Peyer's patch (tissue), 4 donors: ENCODE data around the gene ITGA3. TPM values are rescaled to one million over a fixed set of nuclear protein-coding genes. Genes with fewer than 3 reads are reported as not detected.

ENCODE experiments used
- DNase-seq, 3 donors: peaks; one replicate each; pipeline ENCODE4 v3.0.0-alpha.2; 2017 to 2019
- H3K27ac ChIP-seq, 4 donors: fragments of 200-600 bp; sonication (generic); one replicate each; pipeline ENCODE4 v1.5.1; 2016 to 2019
- H3K27me3 ChIP-seq, 2 donors: fragments of 200-600 bp; sonication (generic); one replicate each; pipeline ENCODE4 v1.5.1; 2019
- H3K36me3 ChIP-seq, 3 donors: fragments of 200-600 bp; sonication (generic); one replicate each; pipeline ENCODE4 v1.5.1; 2016 to 2019
- H3K4me1 ChIP-seq, 4 donors: fragments of 200-600 bp; sonication (generic); one replicate each; pipeline ENCODE4 v1.5.1; 2016 to 2019
- H3K4me3 ChIP-seq, 4 donors: fragments of 200-600 bp; sonication (generic); 1 replicate in 3 of 4; 2 replicates in 1 of 4; pipeline ENCODE4 v1.5.1; 2016 to 2019; ENCODE audit warnings: mild to moderate bottlenecking in 1 of 4
- H3K9me3 ChIP-seq, 4 donors: fragments of 200-600 bp; sonication (generic); one replicate each; pipeline ENCODE4 v1.5.1; 2016 to 2019; ENCODE audit warnings: mild to moderate bottlenecking in 1 of 4
- POLR2A ChIP-seq, 2 donors: fragments of 450-650 bp; IDR thresholded peaks; one replicate each; pipeline ENCODE4 v1.5.1; 2017; ENCODE audit warnings: antibody characterized with exemption in 2 of 2, mild to moderate bottlenecking in 2 of 2, moderate library complexity in 2 of 2
- total RNA-seq, 4 donors: library from RNA; depleted of rRNA; stranded (reverse); fragments of >200 nt; gene quantifications; one replicate each; pipeline ENCODE4 v1.1.0, GENCODE V29; 2016
- TF ChIP-seq, protein P1 (sequence below), 6 experiments: fragments of 450-650 bp in 4 of 6; fragments of 200-600 bp in 2 of 6; sonication (generic) in 1 of 6; IDR thresholded peaks; one replicate each; pipeline ENCODE4 v1.5.1; 2017 to 2019; ENCODE audit warnings: antibody characterized with exemption in 6 of 6, mild to moderate bottlenecking in 3 of 6, moderate library complexity in 1 of 6

The ITGA3 gene
- total RNA-seq, 4 donors from 2014 or later = 71.0 to 285 (median 247) TPM

- TF ChIP-seq, protein P1, sequence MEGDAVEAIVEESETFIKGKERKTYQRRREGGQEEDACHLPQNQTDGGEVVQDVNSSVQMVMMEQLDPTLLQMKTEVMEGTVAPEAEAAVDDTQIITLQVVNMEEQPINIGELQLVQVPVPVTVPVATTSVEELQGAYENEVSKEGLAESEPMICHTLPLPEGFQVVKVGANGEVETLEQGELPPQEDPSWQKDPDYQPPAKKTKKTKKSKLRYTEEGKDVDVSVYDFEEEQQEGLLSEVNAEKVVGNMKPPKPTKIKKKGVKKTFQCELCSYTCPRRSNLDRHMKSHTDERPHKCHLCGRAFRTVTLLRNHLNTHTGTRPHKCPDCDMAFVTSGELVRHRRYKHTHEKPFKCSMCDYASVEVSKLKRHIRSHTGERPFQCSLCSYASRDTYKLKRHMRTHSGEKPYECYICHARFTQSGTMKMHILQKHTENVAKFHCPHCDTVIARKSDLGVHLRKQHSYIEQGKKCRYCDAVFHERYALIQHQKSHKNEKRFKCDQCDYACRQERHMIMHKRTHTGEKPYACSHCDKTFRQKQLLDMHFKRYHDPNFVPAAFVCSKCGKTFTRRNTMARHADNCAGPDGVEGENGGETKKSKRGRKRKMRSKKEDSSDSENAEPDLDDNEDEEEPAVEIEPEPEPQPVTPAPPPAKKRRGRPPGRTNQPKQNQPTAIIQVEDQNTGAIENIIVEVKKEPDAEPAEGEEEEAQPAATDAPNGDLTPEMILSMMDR (IDR thresholded peaks at IDR 0.05) = no peak
- TF ChIP-seq POLR2A (IDR thresholded peaks at IDR 0.05) = no peak
- peak in 1 of 3 donors; percentile 48 for DNase-seq
- Histone ChIP-seq H3K4me3 (no peak overlapping the region), H3K27me3 (no peaks in the 10 kb centered on the region), H3K9me3 (no peaks in the 10 kb centered on the region), H3K36me3 (peaks cover 0 to 40% (median 0%) of the 10 kb centered on the region in 3 donors), H3K27ac (no peak overlapping the region), H3K4me1 (no peaks in the 10 kb centered on the region)
Observed at GRCh38 chr17:50087912-50088405, 32.0 kb downstream of the ITGA3 start.

DNA sequence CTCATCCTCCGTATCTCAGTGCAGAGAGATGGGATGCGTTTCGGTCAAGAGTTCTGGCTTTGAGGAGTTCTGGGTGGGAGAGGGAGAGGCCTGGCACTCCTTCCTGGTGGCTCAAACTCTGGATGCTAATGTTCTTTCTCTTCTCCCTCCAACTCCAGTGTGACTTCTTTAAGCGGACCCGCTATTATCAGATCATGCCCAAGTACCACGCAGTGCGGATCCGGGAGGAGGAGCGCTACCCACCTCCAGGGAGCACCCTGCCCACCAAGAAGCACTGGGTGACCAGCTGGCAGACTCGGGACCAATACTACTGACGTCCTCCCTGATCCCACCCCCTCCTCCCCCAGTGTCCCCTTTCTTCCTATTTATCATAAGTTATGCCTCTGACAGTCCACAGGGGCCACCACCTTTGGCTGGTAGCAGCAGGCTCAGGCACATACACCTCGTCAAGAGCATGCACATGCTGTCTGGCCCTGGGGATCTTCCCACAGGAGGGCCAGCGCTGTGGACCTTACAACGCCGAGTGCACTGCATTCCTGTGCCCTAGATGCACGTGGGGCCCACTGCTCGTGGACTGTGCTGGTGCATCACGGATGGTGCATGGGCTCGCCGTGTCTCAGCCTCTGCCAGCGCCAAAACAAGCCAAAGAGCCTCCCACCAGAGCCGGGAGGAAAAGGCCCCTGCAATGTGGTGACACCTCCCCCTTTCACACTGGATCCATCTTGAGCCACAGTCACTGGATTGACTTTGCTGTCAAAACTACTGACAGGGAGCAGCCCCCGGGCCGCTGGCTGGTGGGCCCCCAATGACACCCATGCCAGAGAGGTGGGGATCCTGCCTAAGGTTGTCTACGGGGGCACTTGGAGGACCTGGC, 33.3 kb downstream of the ITGA3 start:
- no peak for TF ChIP-seq POLR2A (IDR thresholded peaks at IDR 0.05)
- TF ChIP-seq, protein P1 (IDR thresholded peaks at IDR 0.05) = no peak
- Histone ChIP-seq H3K36me3 (peaks cover 0 to 32% (median 0%) of the 10 kb centered on the region in 3 donors), H3K27ac (no peak overlapping the region), H3K4me3 (no peak overlapping the region), H3K4me1 (no peaks in the 10 kb centered on the region), H3K27me3 (no peaks in the 10 kb centered on the region), H3K9me3 (no peaks in the 10 kb centered on the region)
- peak in 1 of 3 donors; percentile 39 for DNase-seq

DNA sequence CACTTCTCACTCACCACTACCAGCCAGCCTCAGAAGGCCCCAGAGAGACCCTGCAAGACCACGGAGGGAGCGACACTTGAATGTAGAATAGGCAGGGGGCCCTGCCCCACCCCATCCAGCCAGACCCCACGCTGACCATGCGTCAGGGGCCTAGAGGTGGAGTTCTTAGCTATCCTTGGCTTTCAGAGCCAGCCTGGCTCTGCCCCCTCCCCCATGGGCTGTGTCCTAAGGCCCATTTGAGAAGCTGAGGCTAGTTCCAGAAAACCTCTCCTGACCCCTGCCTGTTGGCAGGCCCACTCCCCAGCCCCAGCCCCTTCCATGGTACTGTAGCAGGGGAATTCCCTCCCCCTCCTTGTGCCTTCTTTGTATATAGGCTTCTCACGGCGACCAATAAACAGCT, 34.2 kb downstream of the ITGA3 start:
- no peaks in the 10 kb centered on the region for H3K9me3 ChIP-seq
- peaks cover 0 to 32% (median 0%) of the 10 kb centered on the region in 3 donors for H3K36me3 ChIP-seq

DNA sequence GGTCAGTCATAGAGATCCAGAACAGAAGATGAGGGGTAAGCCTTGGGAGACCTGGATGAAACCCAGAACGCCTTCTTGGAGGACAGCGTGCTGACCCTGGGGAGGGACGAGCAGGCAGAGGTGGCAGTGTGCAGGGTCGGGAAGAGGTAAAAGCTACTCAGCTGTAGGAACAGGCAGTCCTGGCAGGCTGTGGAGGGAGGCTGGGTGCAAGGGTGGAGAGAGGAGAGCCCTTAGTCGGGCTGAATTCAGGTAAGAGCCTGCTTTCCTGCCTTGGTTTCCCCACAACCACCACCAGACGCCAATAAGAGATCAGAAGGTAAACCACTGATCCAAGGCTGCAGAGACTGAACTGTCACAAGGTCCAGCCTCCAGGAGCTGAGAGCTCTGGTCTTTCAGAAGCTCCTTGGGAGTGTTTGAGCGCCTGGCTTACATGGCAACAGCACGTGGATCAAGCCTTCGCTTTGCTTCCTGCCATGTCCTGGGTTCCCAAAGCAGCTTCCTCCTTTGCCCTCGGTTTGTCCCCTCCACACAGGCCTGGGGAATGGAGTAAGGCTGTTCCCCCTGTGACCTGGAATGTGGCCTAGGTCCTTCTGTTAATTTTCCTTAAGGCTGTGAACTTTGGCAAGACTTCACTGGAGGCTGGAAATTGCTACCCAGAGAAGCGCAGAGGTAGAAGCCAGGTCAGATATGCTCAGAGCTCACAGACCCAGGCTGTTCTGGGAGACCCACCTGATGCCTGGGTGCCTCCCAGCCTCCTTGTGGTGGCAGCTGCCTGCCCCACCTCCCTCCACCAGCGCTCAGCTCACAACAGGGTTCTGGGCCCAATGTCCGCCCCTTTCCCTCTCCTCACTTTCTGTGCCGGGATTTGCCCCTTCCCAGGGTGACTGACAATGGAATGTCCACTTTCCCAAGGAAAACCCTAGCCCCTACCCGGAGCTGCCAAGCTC, 35.3 kb downstream of the ITGA3 start:
- H3K27me3 ChIP-seq = no peaks in the 10 kb centered on the region
- H3K27ac ChIP-seq = no peak overlapping the region
- peak in 1 of 3 donors; percentile 42 for DNase-seq
- no peak overlapping the region for H3K4me3 ChIP-seq
- peaks cover 0 to 32% (median 0%) of the 10 kb centered on the region in 3 donors for H3K36me3 ChIP-seq
- TF ChIP-seq, protein P1 (IDR thresholded peaks at IDR 0.05) = no peak
- no peak for TF ChIP-seq POLR2A (IDR thresholded peaks at IDR 0.05)
- no peaks in the 10 kb centered on the region for H3K9me3 ChIP-seq
- H3K4me1 ChIP-seq = peaks cover 0 to 5% (median 5%) of the 10 kb centered on the region in 4 donors

More for the DNA sequence above, 34.2 kb downstream of the ITGA3 start:
- H3K27me3 ChIP-seq = no peaks in the 10 kb centered on the region
- H3K27ac ChIP-seq = no peak overlapping the region
- peak in 1 of 3 donors; percentile 41 for DNase-seq
- H3K4me1 ChIP-seq = no peaks in the 10 kb centered on the region
- TF ChIP-seq, protein P1 (IDR thresholded peaks at IDR 0.05) = no peak
- TF ChIP-seq POLR2A (IDR thresholded peaks at IDR 0.05) = no peak
- H3K4me3 ChIP-seq = no peak overlapping the region

- no peaks in the 10 kb centered on the region for H3K27me3 ChIP-seq
- no peak for DNase-seq
- no peak overlapping the region for H3K27ac ChIP-seq
- H3K4me3 ChIP-seq = no peak overlapping the region
- H3K4me1 ChIP-seq = peaks cover 0 to 11% (median 5%) of the 10 kb centered on the region in 4 donors
- H3K36me3 ChIP-seq = peaks cover 0 to 28% (median 0%) of the 10 kb centered on the region in 3 donors
- no peak for TF ChIP-seq POLR2A (IDR thresholded peaks at IDR 0.05)
- TF ChIP-seq, protein P1 (IDR thresholded peaks at IDR 0.05) = no peak
- no peaks in the 10 kb centered on the region for H3K9me3 ChIP-seq
Observed at GRCh38 chr17:50091918-50092285, 36.0 kb downstream of the ITGA3 start.
